ENCODE data around the gene KNDC1.
"Not testable (repeated sequence)": the region's sequence is repeated elsewhere in the genome, so short reads cannot be mapped to it uniquely, and the experiment has no call there.

The KNDC1 gene

GRCh38 chr10:133126431-133127290, 33.4 kb upstream of the KNDC1 start:
- DNase-seq: no peak

GRCh38 chr10:133127291-133128125, 32.5 kb upstream of the KNDC1 start:
- peak in 1 of 2 donors; percentile 16 for DNase-seq

- peak in 1 of 2 donors; percentile 9 for DNase-seq
These were observed 31.6 kb upstream of the KNDC1 start for GRCh38 chr10:133128126-133129070.

GRCh38 chr10:133129071-133129858, 30.8 kb upstream of the KNDC1 start:
- DNase-seq: peak in 1 of 2 donors; percentile 9

GRCh38 chr10:133129859-133130495, 30.0 kb upstream of the KNDC1 start:
- peak in 1 of 2 donors; percentile 4 for DNase-seq

- no peak for DNase-seq
These were observed 29.4 kb upstream of the KNDC1 start for GRCh38 chr10:133130602-133131001.

GRCh38 chr10:133131053-133131452, 29.0 kb upstream of the KNDC1 start:
- DNase-seq: no peak

- no peak for DNase-seq
These were observed 28.1 kb upstream of the KNDC1 start for GRCh38 chr10:133131734-133132472.

GRCh38 chr10:133132473-133133291, 27.3 kb upstream of the KNDC1 start:
- no peak for DNase-seq

- no peak for DNase-seq
These were observed 26.4 kb upstream of the KNDC1 start for GRCh38 chr10:133133471-133134231.

GRCh38 chr10:133134411-133135115, 25.5 kb upstream of the KNDC1 start:
- no peak for DNase-seq

- no peak for DNase-seq
These were observed 24.9 kb upstream of the KNDC1 start for GRCh38 chr10:133135116-133135465.

GRCh38 chr10:133137486-133138145, 22.4 kb upstream of the KNDC1 start:
- DNase-seq: not testable (repeated sequence)

- no peak for DNase-seq
These were observed 20.4 kb upstream of the KNDC1 start for GRCh38 chr10:133139551-133140065.

GRCh38 chr10:133140417-133141143, 19.4 kb upstream of the KNDC1 start:
- peak in 1 of 2 donors; percentile 6 for DNase-seq

- DNase-seq: peak in 1 of 2 donors; percentile 10
These were observed 18.7 kb upstream of the KNDC1 start for GRCh38 chr10:133141144-133141957.

All from CD4-positive, alpha-beta T cell treated with Interleukin-4 for 1 hour (primary cell).